NCI-H774 (cell line): Measurements from ENCODE around the gene GJA4.

ENCODE experiments used
- DNase-seq: peaks from one replicate; lab custom pipeline; 2025; lab: John Stamatoyannopoulos, UW

GJA4 gene

DNA sequence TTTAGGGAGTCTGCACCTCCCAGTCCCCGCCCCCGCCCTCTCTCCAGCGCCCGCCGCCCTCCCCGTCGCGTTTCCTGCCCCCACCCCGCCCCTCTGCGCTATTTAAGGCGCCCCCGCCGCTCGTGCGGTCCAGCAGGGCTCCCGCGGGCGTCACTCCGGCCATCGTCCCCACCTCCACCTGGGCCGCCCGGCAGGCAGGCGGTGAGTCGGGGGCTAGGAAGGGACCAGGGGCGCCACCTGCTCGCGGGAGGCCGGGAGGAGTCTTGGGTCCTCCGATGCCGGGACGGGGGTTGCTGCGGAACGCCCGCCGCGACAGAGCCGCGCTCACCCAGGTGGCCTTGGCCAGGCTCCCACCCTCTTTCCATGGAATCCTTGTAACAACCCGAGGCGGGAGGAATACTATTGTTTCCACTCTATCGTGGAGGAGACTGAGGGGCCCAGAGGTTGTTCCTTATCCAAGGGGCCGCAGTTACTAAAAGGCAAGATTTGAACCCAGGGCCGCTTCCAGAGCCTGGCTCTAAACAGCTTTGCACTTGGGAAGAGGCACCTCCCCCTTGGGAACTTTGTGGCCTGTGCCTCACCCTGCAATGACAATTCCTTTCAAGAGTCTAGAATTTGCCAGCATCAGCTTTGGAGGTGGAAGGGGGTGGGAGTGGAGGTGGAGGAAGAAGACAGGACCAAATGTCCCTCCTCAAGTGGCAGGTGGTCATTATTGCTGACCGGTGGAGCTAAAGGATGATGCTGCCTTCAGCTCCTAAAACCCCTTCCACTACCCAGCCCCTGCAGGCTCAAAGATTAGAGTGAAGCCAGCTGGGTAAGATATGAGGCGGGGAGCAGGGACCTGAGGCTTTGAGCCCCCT lies at the start of gene GJA4:
Gene GJA4 (plus strand): TSS at position 132 of the 860 bp plus-strand sequence. CDS start 1,215 bp downstream, outside the sequence.
- DNase-seq: no peak

DNA sequence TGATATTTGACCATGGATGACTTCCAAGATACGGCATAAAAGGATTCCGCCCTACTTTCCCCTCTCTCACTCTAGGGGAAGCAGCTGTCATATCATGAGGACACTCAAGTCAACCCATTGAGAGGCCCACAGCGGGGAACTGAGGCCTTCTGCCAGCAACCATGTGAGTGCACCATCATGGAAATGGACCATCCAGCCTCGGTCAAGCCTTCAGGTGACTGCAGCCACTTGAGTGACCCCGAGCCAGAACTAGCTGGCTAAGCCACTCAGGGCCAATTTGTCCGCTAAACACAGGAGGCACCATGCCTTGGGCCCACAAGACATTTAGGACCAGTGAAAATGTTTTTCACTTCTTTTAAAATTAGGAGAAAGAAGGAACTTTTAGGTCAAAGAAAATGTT lies 49.0 kb upstream of the GJA4 start:
- no peak for DNase-seq

DNA sequence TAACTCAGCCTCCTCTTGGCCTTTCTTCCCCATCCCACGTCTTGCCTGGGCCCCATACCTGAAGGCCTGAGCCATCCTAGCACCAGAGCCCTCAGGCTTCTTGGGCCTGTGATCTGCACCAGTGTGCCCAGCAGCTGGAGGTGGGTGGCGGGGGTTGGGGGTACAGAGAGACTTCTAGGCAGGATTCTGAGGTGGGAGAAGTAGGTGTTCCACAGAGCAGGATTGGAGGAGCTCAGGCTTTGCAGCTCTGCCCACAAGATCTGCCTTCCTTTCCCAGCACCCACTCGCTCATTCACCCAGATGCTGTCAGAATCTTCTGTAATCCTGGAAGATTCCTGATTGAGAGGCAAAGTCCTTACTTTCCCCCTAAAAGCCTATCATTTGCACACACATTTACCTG lies 47.9 kb upstream of the GJA4 start:
- no peak for DNase-seq

DNA sequence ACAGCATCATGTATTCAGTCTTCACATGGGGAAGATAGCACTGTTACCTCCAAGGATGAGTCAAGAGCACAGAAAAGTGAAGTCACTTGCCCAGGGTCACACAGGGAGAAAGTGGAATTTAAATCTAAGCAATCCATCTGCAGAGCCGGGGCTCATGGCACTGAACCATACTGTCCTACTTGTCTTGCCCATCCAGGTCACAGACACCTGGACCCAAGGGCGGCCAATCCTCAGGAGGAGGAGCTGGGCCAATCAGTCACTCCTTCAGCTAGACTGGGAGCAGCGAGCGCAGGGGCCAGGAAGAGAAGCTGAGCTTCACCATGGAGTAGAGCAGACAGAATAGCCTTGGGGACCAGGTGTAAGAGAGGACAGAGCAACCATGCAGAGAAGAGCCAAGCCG lies 47.1 kb upstream of the GJA4 start:
- no peak for DNase-seq

DNA sequence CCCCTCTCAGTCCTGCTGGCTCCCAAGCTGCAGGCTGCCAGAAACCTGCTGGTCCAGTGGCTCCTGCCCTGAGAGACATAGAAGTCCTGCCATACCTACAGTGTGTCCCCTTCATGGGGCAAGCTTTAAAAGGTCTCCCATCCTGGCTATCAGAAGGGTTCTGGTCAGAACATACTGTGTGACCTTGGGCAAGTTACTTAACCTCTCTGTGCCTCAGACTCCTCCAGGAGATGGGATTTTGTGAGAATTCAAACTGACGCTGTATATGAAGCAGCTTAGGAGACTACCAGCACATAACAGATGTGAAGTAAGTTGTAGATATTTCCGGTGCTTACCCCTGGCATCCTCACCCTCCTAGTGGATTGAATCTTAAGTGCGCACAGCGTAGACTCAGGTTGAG lies 46.7 kb upstream of the GJA4 start:
- DNase-seq: no peak

DNA sequence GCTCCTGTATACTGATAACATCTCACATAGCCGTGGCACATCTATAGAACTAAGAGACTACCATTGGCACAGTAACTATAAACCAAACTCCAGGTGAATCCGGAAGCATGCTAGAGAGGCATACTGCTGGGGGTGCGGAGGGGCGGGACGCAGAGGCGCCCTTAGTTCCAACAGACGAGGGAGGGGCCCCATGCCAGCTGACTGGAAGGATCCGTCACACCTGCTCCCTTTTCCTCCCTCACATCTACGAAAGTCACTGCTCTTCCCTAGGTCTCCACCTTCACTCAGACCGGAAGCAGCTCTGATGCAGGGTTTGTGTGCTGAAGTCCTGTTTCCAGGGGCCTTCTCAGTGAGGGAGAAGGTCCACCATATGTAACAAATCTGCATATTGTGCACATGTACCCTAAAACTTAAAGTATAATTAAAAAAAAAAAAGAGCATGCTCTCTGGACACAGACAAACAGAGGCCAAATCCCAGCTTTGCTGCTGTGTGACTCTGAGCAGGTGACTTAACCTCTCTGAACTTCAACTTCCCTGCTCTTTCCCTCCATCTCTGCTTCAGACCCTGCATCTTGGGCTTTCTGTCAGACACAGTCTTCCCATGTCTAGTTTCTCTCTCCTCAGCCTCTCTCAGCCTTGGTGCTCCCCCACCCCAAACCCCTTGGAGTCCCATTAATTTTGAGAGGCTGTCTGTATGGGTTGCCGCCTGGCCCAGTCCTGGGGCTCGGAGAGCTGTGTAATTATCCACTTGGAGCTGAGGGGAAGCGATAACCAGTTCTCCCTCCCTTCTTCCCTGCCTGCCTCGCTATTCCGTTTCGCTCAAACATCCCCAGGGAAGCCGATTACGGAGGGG lies 45.8 kb upstream of the GJA4 start:
- DNase-seq: no peak

DNA sequence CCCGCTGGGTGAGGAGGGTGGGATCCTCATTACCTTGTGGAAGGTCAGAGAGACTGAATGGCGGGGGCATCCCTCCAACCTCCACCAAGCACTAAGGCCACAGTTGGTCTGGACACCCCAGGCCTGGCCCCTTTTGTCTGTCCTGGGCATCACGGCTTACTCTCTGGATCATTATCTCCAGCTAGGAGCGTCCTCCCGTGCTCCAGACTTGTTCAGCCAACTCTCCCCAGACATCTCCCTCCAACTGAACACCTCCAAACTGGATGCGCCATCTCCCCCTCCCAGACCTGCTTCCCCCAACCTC lies 45.2 kb upstream of the GJA4 start:
- no peak for DNase-seq

DNA sequence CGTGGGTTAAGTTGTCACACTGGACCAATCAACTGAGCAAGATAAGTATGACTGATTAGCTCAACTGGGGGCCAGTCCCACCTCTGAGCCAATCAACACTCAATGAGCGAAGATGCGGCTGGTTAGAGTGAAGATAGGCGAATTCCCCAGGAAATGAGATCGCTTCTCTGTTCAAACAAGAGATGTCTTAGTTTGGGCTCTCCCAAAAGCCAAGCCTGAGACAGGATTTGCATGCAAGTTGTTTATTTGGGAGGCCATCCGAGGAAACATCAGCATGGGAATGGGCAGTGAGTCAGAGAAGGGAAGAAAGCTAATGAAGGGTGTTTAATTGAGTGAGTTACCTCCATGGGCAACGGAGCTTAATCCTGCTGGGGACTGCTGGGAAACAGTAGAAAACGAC lies 42.8 kb upstream of the GJA4 start:
- DNase-seq: no peak

DNA sequence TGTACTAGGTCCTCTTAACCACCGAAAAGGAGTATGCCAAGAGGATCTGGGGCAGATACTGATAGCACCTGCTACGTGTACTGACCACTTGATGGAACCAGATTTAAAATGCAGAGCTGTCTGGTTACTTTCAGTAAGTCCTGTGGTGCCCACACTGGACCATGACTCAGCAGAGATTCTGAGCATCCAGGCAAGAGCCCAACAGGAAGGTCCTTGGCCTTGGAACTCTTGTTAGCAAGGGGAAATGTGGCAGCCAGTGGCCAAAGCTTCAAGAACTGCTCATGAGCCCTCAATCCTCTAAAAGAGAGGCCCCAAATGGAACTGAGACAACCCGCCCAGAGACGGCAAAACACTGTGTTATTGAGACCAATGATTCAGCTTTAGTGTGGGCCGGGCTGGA lies 42.2 kb upstream of the GJA4 start:
- no peak for DNase-seq

DNA sequence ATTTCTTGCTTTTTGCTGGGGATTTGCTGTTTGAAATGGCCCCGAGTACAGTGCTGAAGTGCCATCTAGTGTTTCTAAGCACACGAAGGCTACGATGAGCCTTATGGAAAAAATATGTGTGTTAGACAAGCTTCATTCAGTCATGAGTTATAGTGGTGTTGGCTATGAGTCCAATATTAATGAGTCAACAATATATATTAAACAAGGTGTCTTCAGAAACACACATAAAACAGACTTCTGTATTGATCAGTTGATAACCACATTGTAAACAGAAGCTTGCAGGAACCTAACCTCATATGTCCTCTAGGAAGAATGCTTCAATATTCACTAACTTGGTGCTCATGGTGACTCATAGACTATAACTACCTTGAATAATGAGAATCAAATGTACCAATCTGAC lies 39.6 kb upstream of the GJA4 start:
- no peak for DNase-seq

DNA sequence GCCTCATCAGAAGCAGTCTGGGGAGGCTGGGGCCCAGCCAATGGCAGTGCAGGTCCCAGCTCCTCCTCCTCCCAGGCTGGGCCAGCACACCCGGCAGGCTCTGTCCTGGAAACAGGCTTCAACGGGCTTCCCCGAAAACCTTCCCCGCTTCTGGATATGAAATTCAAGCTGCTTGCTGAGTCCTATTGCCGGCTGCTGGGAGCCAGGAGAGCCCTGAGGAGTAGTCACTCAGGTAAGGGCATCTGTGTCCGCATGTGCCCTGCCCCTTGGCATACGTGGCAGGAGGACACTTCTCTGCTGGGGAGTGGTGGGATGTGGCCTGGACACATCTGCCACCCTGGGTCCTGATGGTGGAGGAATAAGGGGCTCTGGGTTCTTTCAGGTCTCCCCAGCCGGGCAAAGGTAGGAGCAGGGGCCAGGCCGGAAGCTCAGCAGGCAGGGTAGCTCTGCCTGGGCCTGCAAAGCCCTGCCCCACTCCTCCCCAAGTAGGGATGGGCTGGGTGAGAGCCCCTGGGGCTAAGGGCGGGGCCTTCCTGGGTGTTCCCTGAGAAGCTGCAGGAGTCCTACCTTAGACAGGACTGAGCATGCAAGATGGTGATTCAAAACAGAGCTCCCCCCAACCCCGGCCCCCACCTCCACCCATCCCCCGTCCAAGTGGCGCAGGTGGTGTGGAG lies 37.7 kb upstream of the GJA4 start, which contains the start of gene GJB5:
Gene GJB5 (plus strand): TSS at position 84 of the 674 bp plus-strand sequence. CDS start 2,284 bp downstream, outside the sequence.
- no peak for DNase-seq

DNA sequence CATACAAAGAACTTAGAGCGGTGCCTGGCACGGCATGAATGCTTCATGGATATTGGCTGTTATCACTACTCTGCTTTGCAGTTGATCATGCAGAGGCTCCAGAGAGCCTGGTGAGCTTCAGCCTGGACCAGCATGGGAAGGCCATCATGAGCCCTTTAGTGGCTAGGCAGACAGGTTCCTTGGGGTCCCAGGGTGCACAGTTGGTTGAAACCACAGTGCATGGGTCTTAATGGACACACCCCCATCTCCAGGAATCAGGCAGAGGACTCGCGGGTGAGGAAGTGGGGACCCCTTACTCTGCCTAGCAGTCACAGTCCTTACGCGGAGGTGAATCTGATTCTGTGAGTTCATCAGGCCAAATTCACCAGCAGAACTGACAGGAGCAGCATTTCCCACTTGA lies 36.8 kb upstream of the GJA4 start:
- DNase-seq: no peak

DNA sequence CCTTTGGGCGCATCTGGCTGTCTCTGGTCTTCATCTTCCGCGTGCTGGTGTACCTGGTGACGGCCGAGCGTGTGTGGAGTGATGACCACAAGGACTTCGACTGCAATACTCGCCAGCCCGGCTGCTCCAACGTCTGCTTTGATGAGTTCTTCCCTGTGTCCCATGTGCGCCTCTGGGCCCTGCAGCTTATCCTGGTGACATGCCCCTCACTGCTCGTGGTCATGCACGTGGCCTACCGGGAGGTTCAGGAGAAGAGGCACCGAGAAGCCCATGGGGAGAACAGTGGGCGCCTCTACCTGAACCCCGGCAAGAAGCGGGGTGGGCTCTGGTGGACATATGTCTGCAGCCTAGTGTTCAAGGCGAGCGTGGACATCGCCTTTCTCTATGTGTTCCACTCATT lies 35.4 kb upstream of the GJA4 start:
- no peak for DNase-seq

DNA sequence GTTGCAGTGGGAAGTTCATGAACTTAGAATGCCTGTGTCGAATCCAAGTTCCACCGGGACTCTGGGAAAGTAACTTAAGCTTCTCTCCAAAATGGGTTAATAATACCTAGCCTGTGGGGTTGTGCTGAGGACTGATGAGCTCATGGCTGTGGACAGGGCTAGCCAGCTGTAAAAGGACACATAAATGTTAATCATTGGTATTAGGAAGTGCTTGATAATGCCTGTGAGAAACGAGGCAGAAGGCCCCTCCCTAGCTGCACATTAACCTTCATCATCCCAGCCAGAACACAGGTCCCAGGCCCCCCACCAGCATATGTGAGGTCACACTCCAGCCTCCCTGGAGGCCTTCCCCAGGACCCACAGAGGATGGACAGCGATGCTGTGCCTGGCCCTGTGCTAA lies 34.0 kb upstream of the GJA4 start:
- no peak for DNase-seq

DNA sequence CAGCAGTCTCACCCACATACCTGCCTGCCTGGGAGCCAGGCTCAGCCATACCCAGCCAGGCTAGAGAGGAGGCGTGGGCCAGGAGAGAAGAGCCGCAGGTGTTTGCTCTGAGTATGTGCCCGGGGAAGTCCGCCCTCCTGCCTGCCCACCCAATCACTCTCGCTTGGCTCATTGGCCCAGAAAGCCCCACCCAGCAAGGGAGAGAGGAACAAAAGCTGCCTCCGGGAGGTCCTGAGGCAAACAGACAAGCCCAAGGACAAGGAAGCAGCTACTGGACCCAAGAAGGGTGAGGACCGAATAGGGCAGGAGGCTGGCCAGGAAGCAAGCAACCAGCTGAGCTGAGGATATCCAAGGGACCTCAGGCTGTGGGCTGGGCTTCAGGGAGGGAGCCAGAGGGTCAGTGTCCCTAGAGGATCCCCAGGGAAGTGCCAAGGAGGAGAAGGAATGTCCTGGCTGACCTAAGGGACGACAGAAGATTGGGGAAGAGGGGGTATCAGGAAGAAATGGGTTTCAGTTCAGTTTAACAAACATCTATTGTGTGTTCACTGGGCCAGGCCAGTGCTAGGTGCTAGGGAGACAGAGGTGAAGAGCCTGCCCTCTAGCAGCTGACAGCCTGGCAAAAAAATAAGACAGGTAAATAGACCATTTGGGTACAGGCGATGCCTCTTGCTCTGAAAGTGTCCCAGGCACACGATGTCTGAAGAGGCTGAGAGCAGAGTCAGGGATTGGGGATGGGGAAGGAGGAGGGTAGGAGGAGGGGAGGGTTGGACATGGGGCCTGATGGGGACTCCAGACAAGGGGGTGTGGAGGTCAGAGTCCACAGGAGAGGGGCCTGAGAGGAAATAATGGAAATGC lies 33.1 kb upstream of the GJA4 start, which contains the start of gene GJB4:
Gene GJB4 (plus strand): TSS at position 238 of the 855 bp plus-strand sequence. CDS start 1,515 bp downstream, outside the sequence.
- peak; percentile 28 for DNase-seq

DNA sequence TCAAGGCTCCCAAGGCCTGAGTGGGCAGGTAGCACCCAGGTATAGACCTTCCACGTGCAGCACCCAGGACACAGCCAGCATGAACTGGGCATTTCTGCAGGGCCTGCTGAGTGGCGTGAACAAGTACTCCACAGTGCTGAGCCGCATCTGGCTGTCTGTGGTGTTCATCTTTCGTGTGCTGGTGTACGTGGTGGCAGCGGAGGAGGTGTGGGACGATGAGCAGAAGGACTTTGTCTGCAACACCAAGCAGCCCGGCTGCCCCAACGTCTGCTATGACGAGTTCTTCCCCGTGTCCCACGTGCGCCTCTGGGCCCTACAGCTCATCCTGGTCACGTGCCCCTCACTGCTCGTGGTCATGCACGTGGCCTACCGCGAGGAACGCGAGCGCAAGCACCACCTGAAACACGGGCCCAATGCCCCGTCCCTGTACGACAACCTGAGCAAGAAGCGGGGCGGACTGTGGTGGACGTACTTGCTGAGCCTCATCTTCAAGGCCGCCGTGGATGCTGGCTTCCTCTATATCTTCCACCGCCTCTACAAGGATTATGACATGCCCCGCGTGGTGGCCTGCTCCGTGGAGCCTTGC lies 31.5 kb upstream of the GJA4 start:
- DNase-seq: no peak

DNA sequence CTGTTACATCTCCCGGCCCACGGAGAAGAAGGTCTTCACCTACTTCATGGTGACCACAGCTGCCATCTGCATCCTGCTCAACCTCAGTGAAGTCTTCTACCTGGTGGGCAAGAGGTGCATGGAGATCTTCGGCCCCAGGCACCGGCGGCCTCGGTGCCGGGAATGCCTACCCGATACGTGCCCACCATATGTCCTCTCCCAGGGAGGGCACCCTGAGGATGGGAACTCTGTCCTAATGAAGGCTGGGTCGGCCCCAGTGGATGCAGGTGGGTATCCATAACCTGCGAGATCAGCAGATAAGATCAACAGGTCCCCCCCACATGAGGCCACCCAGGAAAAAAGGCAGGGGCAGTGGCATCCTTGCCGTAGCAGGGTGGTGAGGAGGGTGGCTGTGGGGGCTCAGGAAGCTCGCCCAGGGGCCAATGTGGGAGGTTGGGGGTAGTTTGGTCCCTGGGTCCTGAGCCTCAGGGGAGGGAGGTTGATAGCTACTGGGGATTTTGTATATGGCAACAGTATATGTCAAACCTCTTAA lies 31.0 kb upstream of the GJA4 start:
- DNase-seq: no peak

DNA sequence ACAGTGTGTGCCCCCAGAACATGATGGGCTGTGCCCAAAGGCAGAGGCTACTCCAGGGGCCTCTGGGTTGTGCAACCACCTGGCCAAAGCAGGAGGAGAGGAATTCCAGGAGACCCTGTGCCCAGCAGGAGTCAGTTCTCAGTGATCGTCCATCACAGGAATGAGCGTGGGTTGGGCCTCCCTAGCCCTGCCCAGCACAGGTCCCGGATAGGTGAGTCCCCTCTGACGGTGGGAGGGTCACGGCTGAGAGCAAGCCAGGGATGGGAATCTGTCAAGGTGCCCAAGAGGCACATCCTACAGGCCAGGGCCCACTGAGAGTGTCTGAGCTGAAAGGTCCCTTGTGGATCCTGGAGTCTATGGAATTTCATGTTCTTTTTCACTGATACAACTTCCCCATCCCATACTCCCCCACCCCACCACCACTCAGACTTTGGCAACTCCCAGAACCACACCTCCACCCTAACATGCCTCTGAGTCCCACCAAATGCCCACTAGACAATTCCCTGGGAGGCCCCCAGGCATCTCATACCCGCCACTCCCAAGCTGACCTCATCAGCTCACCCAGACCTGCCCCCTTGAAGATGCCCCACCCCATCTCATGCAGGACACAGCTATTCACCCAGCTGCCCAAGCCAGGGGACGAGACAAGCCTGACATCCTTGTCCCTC lies 30.2 kb upstream of the GJA4 start:
- no peak for DNase-seq

DNA sequence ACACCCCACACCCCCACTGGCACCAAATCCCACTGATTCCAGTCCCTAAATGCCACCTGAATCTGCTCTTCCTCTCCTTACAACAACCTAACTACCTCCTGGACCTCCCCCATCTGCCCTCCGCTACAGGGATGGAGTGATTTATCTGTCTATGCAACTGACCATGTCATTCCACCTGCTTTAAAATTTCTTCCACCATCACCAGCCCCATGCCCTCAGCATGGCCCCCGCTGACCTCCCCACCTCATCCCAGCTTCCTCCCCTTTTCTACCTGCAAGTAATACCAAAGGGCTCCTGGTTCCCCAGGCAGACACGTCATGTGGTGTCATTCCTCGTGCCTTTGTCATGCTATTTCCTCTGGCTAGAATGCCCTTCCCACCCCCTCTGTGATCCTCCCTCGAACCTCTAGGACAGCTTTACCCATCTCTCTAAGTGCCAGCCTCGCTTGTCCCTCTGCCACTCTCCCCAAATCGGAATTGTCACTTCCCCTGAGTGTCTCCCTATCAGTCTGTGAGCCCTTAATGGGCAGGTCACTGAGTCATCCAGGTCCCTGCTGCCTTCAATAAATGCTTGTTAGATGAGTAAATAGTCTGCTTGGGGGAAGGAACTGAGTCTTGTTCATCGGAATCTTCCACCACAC lies 29.5 kb upstream of the GJA4 start:
- no peak for DNase-seq

DNA sequence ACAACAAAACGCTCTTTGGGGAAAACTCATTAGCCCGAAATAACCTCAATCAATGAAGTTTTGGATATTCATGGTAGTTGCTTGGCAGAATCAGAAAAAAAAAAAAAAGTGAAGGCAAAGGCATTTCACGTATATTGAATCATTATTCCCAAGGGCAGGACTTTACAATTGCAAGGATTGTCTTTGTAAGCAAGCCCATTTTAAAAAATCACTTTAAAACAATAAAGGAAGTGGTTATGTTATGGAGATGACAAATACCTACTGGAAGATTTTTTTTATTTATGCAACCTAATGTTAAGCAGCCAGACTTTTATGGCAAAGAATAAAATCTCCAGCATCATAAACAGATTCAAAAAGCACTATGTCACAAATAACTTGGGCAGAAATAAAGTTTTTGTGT lies 23.9 kb upstream of the GJA4 start:
- no peak for DNase-seq
